K562 (cell line): ENCODE results near the gene KRT76. TPM values are rescaled to one million over a fixed set of nuclear protein-coding genes. Genes with fewer than 3 reads are reported as not detected.

Experiments
- ATAC-seq: fragments of 200-7000 bp; cut with Tn5 transposase; 3 replicates; pipeline ENCODE4 v1.9.1; 2020; ENCODE audit warnings: moderate library complexity
- BruUV-seq: library from RNA; stranded (reverse); fragments of 400-500 nt; replicated peaks from 2 replicates; lab custom pipeline; 2021; lab: Mats Ljungman, UMichigan
- CTCF ChIA-PET: fragments of 300-600 bp; formaldehyde crosslinking; extraction: SDS; loops from one replicate; lab custom pipeline; 2021; ENCODE audit warnings: low intra/inter-chr PET ratio; lab: Yijun Ruan, JAX
- POLR2A ChIA-PET: fragments of 300-600, 350-650 bp; sonication (Branson Sonifier 250); formaldehyde crosslinking; extraction: SDS; loops from one replicate; lab custom pipeline; 2021; ENCODE audit warnings: antibody characterized with exemption, inconsistent platforms; lab: Yijun Ruan, JAX
- DNase-seq, 4 experiments: peaks; one replicate each; pipeline versions ENCODE4 v3.0.0 to v3.0.0-alpha.2; 2011 to 2018; ENCODE audit warnings: low spot score in 3 of 4, mixed read lengths in 3 of 4; ENCODE audit errors: extremely low read depth in 1 of 4
- FAIRE-seq: peaks from 2 replicates; lab custom pipeline; 2011; peaks lifted over from hg19 to GRCh38; lab: Jason Lieb, UNC
- H2AFZ ChIP-seq: 2 replicates; pipeline ENCODE4 v1.6.0; 2011; ENCODE audit warnings: low read depth, low read length, control low read depth, inconsistent platforms
- H3K27ac ChIP-seq: fragments of 200-600 bp; 3 replicates; pipeline ENCODE4 v1.8.0; 2011; ENCODE audit warnings: low read depth, mild to moderate bottlenecking, control low read depth, inconsistent platforms, low read length, moderate library complexity, mixed read lengths; ENCODE audit errors: extremely low read depth
- H3K27me3 ChIP-seq, 2 experiments: fragments of 300-600 bp in 1 of 2; 2 replicates in 1 of 2; 3 replicates in 1 of 2; pipeline versions ENCODE4 v1.6.0 to v1.8.0; 2011; ENCODE audit warnings: inconsistent platforms in 2 of 2, low read length in 2 of 2, mild to moderate bottlenecking in 1 of 2, mixed read lengths in 1 of 2, moderate library complexity in 1 of 2; ENCODE audit not compliant: control insufficient read depth in 2 of 2, insufficient read depth in 2 of 2
- H3K36me3 ChIP-seq: fragments of 300-600 bp; 3 replicates; pipeline ENCODE4 v1.8.0; 2011; ENCODE audit warnings: mild to moderate bottlenecking, low read length, inconsistent platforms; ENCODE audit not compliant: control insufficient read depth, insufficient read depth
- H3K4me1 ChIP-seq, 2 experiments: fragments of 200-600 bp in 1 of 2; replicated peaks in 1 of 2; 2 replicates in 1 of 2; 3 replicates in 1 of 2; pipeline versions ENCODE4 v1.5.1 to v1.8.0; 2011; ENCODE audit warnings: inconsistent platforms in 2 of 2, low read length in 2 of 2, mild to moderate bottlenecking in 1 of 2, mixed read lengths in 1 of 2, moderate library complexity in 1 of 2; ENCODE audit not compliant: control insufficient read depth in 2 of 2, insufficient read depth in 2 of 2
- H3K4me2 ChIP-seq: 2 replicates; pipeline ENCODE4 v1.6.1; 2011; ENCODE audit warnings: low read length, control low read depth, inconsistent platforms, mixed read lengths; ENCODE audit not compliant: insufficient read depth
- H3K4me3 ChIP-seq: fragments of 200-600 bp; sonication (generic), shearing (Covaris generic); 2 replicates; pipeline ENCODE4 v1.5.1; 2016; ENCODE audit warnings: control low read depth, inconsistent platforms
- H3K79me2 ChIP-seq: fragments of 200-600 bp; 3 replicates; pipeline ENCODE4 v1.8.0; 2011; ENCODE audit warnings: low read length, inconsistent platforms; ENCODE audit not compliant: control insufficient read depth, insufficient read depth
- H3K9ac ChIP-seq, 2 experiments: 2 replicates each; pipeline versions ENCODE4 v1.6.0 to v1.6.1; 2011; ENCODE audit warnings: low read depth in 2 of 2, low read length in 2 of 2, control low read depth in 1 of 2, inconsistent platforms in 1 of 2, mild to moderate bottlenecking in 1 of 2, mixed read lengths in 1 of 2; ENCODE audit not compliant: insufficient read depth in 1 of 2
- H3K9me1 ChIP-seq: one replicate; pipeline ENCODE4 v1.6.0; 2011; ENCODE audit warnings: inconsistent platforms, mild to moderate bottlenecking, low read length, moderate library complexity; ENCODE audit not compliant: control insufficient read depth, insufficient read depth
- H3K9me3 ChIP-seq: replicated peaks from 2 replicates; pipeline ENCODE4 v1.5.1; 2011; ENCODE audit warnings: low read depth, low read length, inconsistent platforms; ENCODE audit not compliant: control insufficient read depth, insufficient read depth
- H4K20me1 ChIP-seq: replicated peaks from 2 replicates; pipeline ENCODE4 v1.6.1; 2011; ENCODE audit warnings: low read length, inconsistent platforms, mixed read lengths; ENCODE audit not compliant: control insufficient read depth, insufficient read depth
- CCNT2 ChIP-seq: IDR thresholded peaks from 2 replicates; pipeline ENCODE4 v1.6.1; 2011; ENCODE audit warnings: borderline replicate concordance, low read depth, mild to moderate bottlenecking, moderate library complexity, mixed read lengths, low read length; ENCODE audit not compliant: insufficient read length; ENCODE audit errors: extremely low read depth
- HSF4 ChIP-seq: fragments of 250-450 bp; sonication (Bioruptor Pico); IDR thresholded peaks from 2 replicates; pipeline ENCODE4 v2.1.2; 2022; ENCODE audit warnings: mild to moderate bottlenecking, moderate library complexity, borderline replicate concordance
- WGBS: fragments of 100-300 bp; shearing (Covaris generic); methylation state at CpG from one replicate; pipeline ENCODE4 v1.1.6; 2016; ENCODE audit warnings: low coverage, mixed read lengths; ENCODE audit not compliant: insufficient coverage; ENCODE audit errors: missing lambda C conversion rate; 5-methylcytosine and 5-hydroxymethylcytosine counted together
- in situ Hi-C: fragments of 300-500 bp; cut with MboI; formaldehyde crosslinking; loops from 4 replicates; pipeline ENCODE4 v1.15.0; 2018; ENCODE audit warnings: inconsistent platforms, mixed read lengths
- intact Hi-C: fragments of 100-400 bp; cut with micrococcal nuclease; formaldehyde crosslinking; loops from 2 replicates; pipeline ENCODE4 v1.14.2; 2022
- polyA plus RNA-seq, 8 experiments: library from polyadenylated mRNA; depleted of rRNA in 4 of 8; stranded (reverse) in 5 of 8; unstranded in 3 of 8; fragments of >200 nt; fragmentation: Nextera tagmentation in 2 of 8; fragmentation: Illumina TruSeq in 1 of 8; extraction: Ambion mirVana in 2 of 8; extraction: Trizol in 1 of 8; gene quantifications; 2 replicates each; pipeline versions ENCODE4 v1.2.1 to v1.2.3, GENCODE V29; 2011 to 2014; ENCODE audit warnings: inconsistent platforms in 1 of 8, missing spikeins in 1 of 8
- total RNA-seq, 7 experiments: library from RNA; depleted of rRNA in 6 of 7; stranded (reverse); fragments of >200 nt in 6 of 7; fragmentation: Illumina TruSeq in 2 of 7; extraction: Trizol in 2 of 7; gene quantifications; 2 replicates each; pipeline versions ENCODE4 v1.2.1 to v1.2.3, GENCODE V29; 2011 to 2021; ENCODE audit warnings: low replicate concordance in 1 of 7
- TF ChIP-seq, protein P1 (sequence below): fragments of 250-450 bp; sonication (Bioruptor Pico); IDR thresholded peaks from 2 replicates; pipeline ENCODE4 v1.9.0; 2021; ENCODE audit warnings: mild to moderate bottlenecking, inconsistent platforms
- TF ChIP-seq, protein P2 (sequence below): fragments of 450-650 bp; IDR thresholded peaks from 2 replicates; pipeline ENCODE4 v1.6.1; 2016; ENCODE audit warnings: borderline replicate concordance
- TF ChIP-seq, protein P3 (sequence below): fragments of 250-450 bp; sonication (Bioruptor Pico); IDR thresholded peaks from 2 replicates; pipeline ENCODE4 v1.8.0; 2021; ENCODE audit warnings: moderate library complexity, mild to moderate bottlenecking, inconsistent platforms

The KRT76 gene
- total and polyA plus RNA-seq, 9 of the 15 experiments (the other 6 are each of a cell fraction or from before 2014, with no cell fraction given): not detected

DNA sequence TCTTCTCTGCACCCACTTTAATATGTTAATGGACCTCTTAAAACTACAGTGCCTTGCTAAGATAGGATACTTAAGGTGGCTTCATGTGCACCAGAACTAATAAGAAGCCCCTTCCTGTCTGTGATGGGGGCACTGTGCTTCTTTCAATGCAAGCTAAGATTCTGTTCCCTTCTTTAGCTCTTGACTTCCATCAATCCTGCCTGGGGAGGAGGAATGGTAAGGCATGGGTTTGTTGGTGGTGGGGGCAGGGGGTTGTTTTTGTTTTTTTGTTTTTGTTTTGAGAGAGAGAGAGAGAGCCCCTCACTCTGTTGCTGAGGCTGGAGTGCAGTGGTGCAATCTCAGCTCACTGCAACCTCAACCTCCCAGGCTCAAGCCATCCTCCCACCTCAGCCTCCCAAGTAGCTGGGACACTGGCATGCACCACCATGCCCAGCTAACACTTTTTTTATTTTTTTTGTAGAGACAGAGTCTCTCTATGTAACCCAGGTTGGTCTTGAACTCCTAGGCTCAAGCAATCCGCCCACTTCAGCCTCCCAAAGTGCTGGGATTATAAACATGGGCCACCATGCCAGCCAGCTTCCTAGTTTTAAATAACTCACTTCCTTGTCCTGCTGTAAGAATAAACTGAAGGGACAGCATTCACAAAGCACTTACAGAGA, 23.2 kb upstream of the KRT76 start:
- no peaks in the 10 kb centered on the region for H3K36me3 ChIP-seq
- peaks cover 3% of the 10 kb centered on the region; the same call in 1 of the 2 replicates for H4K20me1 ChIP-seq
- intact Hi-C loops: no loop called here
- CTCF ChIA-PET: interaction anchor here (0.7 kb wide), 2 partner anchors 19 to 243 kb away, joined by 3 read pairs; no protein-coding TSS in a partner anchor
- no peak for FAIRE-seq
- in situ Hi-C loops: no loop called here
- no TSS peak for BruUV-seq
- no peak overlapping the region for H3K4me3 ChIP-seq
- no peak overlapping the region for H3K27ac ChIP-seq
- no peak for ATAC-seq
- H3K4me2 ChIP-seq: no peak overlapping the region
- peaks cover 0 to 7% of the 10 kb centered on the region in 2 experiments; a peak in 1 of 5 replicates for H3K27me3 ChIP-seq
- no peaks in the 10 kb centered on the region for H3K9me1 ChIP-seq
- POLR2A ChIA-PET: interaction anchor here (0.7 kb wide), 1 partner anchor 127 kb away, joined by 3 read pairs; no protein-coding TSS in a partner anchor
- no peak overlapping the region for H3K9ac ChIP-seq
- H3K9me3 ChIP-seq: no peaks in the 10 kb centered on the region
- DNase-seq: no peak
- peaks cover 22 to 29% of the 10 kb centered on the region in 2 experiments; a peak in 4 of 5 replicates for H3K4me1 ChIP-seq
- 53% methylated on average over 1 of the region's 1 CpG for WGBS
- TF ChIP-seq, protein P1, sequence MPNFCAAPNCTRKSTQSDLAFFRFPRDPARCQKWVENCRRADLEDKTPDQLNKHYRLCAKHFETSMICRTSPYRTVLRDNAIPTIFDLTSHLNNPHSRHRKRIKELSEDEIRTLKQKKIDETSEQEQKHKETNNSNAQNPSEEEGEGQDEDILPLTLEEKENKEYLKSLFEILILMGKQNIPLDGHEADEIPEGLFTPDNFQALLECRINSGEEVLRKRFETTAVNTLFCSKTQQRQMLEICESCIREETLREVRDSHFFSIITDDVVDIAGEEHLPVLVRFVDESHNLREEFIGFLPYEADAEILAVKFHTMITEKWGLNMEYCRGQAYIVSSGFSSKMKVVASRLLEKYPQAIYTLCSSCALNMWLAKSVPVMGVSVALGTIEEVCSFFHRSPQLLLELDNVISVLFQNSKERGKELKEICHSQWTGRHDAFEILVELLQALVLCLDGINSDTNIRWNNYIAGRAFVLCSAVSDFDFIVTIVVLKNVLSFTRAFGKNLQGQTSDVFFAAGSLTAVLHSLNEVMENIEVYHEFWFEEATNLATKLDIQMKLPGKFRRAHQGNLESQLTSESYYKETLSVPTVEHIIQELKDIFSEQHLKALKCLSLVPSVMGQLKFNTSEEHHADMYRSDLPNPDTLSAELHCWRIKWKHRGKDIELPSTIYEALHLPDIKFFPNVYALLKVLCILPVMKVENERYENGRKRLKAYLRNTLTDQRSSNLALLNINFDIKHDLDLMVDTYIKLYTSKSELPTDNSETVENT (CRISPR knock-in tag): no peak
- TF ChIP-seq, protein P2, sequence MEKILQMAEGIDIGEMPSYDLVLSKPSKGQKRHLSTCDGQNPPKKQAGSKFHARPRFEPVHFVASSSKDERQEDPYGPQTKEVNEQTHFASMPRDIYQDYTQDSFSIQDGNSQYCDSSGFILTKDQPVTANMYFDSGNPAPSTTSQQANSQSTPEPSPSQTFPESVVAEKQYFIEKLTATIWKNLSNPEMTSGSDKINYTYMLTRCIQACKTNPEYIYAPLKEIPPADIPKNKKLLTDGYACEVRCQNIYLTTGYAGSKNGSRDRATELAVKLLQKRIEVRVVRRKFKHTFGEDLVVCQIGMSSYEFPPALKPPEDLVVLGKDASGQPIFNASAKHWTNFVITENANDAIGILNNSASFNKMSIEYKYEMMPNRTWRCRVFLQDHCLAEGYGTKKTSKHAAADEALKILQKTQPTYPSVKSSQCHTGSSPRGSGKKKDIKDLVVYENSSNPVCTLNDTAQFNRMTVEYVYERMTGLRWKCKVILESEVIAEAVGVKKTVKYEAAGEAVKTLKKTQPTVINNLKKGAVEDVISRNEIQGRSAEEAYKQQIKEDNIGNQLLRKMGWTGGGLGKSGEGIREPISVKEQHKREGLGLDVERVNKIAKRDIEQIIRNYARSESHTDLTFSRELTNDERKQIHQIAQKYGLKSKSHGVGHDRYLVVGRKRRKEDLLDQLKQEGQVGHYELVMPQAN: no peak
- TF ChIP-seq CCNT2 (no peak), HSF4 (CRISPR knock-in tag) (no peak)
- TF ChIP-seq, protein P3, sequence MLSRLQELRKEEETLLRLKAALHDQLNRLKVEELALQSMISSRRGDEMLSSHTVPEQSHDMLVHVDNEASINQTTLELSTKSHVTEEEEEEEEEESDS (CRISPR knock-in tag): no peak
- H3K79me2 ChIP-seq: no peaks in the 10 kb centered on the region
- no peak overlapping the region for H2AFZ ChIP-seq
